Middle frontal gyrus (tissue), 1 donor: ENCODE measurements around the gene SPPL2C.

Source experiments
- DNase-seq: peaks from one replicate; pipeline ENCODE4 v3.0.0-alpha.2; 2015; ENCODE audit warnings: low spot score; ENCODE audit errors: extremely low spot score

Gene SPPL2C

DNA sequence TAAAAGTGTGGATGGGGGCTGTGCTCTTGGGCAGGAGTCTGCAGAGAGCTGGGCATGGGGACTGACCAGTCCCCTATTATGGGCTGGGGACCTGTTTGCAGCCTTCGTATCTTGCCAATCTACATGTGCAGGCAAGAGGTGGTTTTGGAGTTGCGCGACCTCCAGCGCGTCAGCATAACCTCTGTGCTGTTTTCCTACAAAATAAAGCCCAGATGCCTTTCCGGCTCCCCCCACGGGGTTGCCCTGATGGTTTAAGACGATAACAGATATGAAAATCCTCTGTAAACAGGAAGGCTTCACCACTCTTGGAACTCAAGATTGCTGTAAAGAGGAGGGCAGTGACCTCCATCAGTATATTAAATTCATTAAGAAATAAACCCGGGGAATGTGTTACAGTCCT lies 16.5 kb upstream of the SPPL2C start:
- DNase-seq, result no peak

DNA sequence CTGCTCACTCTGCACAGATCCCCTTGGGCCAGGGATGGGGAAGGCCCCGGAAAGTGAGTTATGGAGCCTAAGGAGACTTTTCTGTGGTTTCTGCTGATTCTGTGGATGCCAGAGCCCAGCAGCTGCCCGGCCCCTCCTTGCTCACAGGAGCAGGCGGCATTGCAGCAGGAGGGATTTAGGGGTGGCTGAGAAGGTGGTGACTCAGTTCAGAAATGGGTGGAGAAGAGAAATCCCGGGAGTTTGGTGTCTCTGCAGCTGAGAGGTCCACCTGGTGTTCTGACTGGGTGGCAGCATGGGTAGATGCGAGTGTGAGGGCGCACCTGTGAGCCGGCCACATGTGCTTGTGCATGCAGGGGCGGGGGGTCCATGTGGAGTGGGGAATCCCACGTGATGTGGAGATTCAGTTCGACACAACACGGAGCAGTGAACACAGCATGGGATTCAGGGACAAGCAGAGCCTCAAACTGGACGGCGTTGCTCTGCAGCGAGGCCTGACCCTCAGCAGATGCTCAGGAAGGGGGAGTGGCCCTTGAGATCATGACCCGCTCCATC lies 16.0 kb upstream of the SPPL2C start:
- no peak for DNase-seq

DNA sequence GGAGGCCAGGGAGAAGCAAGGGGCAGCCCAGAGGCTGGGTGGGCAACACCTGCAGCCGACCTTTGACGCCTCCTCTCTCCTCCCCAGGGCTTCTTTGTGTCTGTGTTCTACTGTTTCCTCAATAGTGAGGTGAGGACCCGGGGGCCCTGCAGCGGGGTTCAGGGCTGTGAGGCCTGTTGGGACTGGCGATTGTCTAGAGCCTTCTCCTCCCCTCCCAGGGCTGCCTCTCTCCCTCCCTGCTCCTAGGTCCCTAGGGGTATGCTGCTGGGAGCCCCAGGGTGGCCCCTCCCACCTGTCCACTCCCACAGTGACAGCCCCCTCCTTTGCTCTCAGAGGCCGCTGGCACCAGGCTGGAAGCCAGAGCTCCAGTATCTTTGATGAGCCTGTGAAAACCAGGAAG lies 10.8 kb upstream of the SPPL2C start:
- DNase-seq, result no peak

GRCh38 chr17:45834471-45835396 lies 9.9 kb upstream of the SPPL2C start:
- DNase-seq, result no peak

GRCh38 chr17:45835481-45835880 lies 9.2 kb upstream of the SPPL2C start:
- no peak for DNase-seq

GRCh38 chr17:45836047-45837044 lies 8.3 kb upstream of the SPPL2C start:
- no peak for DNase-seq

DNA sequence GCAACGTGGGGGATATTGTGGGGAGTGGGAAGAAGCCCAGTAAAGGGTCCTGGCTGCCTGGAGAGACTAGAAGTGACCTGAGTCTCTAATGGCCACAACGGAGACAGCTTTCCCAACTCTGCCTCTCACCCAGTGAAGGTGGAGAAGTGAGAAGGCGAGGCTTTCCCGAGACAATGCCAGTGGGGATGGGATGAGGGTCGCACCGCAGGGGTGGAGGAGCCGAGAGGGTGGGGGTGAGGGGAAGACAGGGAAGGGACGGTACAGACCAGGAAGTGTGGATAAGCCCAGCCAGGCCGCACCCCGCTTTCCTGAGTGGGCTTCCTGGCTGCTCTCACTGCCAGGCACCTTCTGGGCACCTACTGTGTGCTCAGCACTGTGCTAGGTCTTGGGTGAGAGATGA lies 7.5 kb upstream of the SPPL2C start:
- no peak for DNase-seq

DNA sequence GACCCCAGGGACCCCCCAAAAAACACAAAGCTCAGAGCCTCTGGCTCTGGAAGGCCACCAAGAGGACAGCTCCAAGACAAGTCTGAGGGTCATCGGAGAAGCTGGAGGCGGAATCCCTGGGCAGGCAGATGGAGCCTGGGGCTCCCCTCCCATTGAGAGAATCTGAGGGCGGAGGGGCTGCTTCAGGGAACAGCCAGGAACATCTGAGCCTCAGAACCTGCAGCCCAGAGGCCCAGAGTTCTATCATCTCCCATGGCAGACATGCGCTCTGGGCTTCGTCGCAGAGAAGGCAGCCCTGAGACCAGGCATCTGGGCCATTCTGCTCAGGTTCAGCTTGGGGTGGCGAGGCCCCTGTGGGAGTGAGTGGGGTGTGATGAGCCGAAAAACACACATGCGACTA lies 7.1 kb upstream of the SPPL2C start:
- DNase-seq, result no peak

- no peak for DNase-seq
Observed at GRCh38 chr17:45838751-45839295, 5.9 kb upstream of the SPPL2C start.

DNA sequence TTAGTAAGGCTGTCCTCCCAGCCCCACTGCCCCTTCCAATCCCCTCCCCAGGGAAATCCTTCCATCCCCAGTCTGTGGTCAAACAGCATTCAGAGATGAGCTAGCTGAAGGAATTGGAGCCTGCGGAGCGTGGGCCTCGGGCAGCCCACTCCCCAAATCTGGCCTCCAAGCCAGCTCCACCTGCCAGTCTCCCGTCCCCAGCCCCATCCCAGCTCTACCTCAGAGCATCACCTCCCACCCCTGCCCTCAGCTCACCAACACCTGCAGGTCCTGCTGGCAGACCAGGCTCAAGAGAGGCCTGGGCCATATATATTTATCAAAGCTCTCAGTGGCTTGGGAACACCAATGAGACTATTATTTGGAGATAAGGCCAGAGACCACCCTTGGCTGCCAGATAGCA lies 5.2 kb upstream of the SPPL2C start:
- no peak for DNase-seq

DNA sequence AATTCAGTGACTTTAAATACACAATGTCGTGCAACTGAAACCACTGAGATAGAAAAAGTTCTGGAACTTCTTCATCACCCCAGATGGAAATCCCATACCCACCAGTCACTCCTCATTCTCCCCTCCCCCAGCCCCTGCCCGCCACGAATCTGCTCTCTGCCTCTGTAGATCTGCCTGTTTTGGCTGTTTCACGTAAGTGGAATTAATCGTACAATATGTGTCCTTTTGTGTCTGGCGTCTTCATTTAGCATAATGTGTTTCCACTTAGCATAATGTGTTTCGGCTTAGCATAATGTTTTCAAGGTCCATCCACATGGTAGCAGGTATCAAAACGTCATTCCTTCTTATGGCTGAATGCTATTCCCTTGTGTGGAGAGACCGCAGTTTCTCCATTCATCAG lies 3.5 kb upstream of the SPPL2C start:
- no peak for DNase-seq

DNA sequence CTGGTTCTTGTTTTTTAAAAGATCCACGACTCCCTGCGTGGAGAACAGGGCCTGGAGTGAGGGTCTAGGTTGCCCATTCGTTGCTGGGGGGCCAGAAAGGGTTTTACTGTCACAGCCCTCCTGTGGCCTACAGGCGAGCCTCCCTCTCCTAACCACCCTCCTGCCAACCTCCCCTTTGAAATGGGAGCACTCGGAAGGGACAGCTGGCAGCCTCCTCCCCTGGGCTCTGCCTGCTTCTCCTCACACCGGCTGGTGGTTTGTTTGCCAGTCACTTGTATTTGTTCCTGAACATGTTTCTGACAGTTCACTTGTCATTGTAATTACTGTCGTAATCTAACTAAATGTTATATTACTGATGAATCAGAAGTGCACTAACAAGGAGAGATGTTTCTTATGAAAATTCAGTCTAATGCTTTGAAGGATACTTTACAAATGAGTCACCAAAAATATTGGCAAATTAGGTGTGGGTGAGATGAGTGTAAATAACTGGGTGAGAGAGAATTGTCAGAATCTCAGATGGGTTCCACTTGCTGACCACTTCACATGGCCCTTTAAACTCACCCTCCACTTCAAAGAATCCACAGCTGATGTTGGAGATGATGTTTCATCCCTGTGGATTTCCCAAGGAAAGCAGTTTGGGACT lies 2.7 kb upstream of the SPPL2C start:
- DNase-seq, result no peak

- no peak for DNase-seq
Observed at GRCh38 chr17:45843722-45844121, 959 bp upstream of the SPPL2C start.

GRCh38 chr17:45845376-45846185 lies 900 bp downstream of the SPPL2C start:
- DNase-seq, result no peak

- no peak for DNase-seq
Observed at GRCh38 chr17:45846223-45846622, 1.5 kb downstream of the SPPL2C start.

GRCh38 chr17:45846646-45847045 lies 2.0 kb downstream of the SPPL2C start:
- DNase-seq, result no peak

DNA sequence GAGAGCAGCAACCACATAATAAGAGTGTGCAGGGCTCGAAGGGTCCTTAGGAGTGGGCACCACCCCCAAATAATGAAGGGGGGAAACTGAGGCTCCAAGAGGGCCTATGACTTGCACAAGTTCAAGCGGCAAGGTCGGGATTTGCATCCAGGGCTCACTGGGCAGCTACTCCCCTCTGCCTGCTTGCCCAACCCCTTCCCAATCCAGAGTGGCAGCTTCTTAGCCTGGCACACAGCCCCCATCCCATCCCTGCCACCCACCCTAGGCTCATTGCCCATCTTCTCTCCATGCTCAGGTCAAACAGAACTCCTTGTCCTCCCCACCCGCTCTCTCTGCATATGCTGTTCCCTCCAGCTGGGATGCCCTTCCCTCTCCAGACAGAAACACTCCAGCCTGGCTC lies 2.4 kb downstream of the SPPL2C start:
- DNase-seq, result no peak

DNA sequence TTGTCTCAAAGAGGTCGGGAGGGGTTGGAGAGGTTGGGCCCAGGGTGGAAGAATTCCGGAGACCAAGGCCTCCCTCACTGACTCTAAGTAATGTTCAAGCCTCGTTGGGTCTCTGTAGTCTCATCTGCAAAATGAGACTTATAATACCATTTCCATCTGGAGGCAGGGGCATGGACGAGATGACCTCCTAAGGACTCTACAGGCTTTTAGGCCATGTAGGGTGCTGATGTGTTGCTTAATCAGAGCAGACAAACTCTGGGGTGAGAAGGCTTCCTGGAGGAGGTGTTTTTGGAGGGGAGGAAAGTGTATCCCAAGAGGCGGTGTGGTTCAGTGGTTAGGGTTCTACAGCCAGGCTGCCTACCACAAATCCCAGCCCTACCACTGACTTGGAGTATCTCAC lies 3.1 kb downstream of the SPPL2C start:
- DNase-seq, result no peak

DNA sequence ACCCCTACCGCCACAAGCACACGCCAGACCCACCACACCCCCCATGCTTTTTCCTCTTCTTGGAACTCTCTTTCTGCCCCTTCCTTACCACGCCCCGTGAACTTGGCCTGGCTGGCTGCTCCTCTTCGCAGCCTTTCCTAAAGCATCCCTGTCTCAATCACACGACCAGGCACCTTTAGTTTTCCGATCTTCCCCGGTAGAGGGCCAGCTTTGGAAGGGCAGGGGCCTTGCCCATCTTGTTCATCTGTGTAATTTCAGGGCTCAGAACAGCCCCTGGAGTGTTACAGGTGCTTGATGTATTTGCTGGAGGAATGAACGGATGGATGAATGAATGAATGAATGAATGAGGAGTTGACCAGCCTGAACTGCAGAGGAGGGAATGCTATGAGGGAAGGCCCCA lies 3.7 kb downstream of the SPPL2C start:
- DNase-seq, result no peak

DNA sequence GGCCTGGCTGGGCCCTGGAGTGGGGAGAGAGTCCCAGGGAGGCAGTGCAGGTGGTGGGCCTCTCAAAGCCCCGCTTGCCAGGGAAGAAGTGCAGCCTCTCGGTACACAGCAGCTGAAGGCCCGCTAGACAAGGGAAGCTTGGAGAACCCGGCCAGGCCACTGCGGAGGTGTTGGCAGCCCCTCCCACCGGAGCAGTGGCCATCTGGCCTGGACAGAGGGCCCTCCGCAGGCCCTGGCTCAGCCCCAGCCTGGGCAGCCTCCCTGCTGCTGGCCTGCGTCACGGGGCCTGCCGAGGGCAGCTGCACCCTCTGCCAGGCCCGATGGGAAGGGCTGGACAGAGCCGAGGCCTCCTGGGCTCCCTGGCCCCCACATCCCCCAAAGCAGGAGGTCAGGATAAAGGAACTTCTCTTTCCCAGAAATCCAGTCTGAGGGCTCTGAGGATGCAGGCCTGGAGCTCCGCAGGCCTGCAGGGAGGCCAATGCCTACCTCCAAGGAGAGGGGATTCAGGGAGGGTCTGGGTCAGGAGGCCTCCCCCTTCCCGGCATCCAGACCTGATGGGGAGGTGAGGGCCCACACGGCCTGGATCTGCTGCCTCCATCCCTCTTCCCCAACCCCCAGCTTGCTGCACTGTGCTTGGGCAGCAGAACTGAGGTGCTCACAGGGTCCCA lies 4.3 kb downstream of the SPPL2C start:
- peak; percentile 34 for DNase-seq
